ENCODE results near the gene FAM3A. TPM values are rescaled to one million over a fixed set of nuclear protein-coding genes. Genes with fewer than 3 reads are reported as not detected.

FAM3A gene
- total and polyA plus RNA-seq, 2 donors (not counting 1 experiment from before 2014, with no cell fraction given) = 17.3 to 30.2 TPM

- Histone ChIP-seq H3K27ac (ENCODE audit: insufficient read depth, low read length) (no peak overlapping the region), H3K9ac (ENCODE audit: insufficient read depth, low read length) (no peak overlapping the region), H3K4me1 (ENCODE audit: control insufficient read depth, extremely low read depth, insufficient read depth, low read length) (no peaks in the 10 kb centered on the region), H3K9me3 (ENCODE audit: control insufficient read depth, insufficient read depth, low read depth, low read length) (no peaks in the 10 kb centered on the region), H3K36me3 (ENCODE audit: control insufficient read depth, insufficient read depth, low read length) (no peaks in the 10 kb centered on the region), H3K79me2 (ENCODE audit: control insufficient read depth, insufficient read depth, low read length) (peaks cover 4% of the 10 kb centered on the region), H3K27me3 (ENCODE audit: control insufficient read depth, insufficient read depth, low read length) (no peaks in the 10 kb centered on the region), H4K20me1 (ENCODE audit: control insufficient read depth, extremely low read depth, insufficient read depth, low read length) (no peaks in the 10 kb centered on the region), H3K4me2 (ENCODE audit: extremely low read depth, insufficient read depth, low read length) (no peak overlapping the region), H3K4me3 (replicated peaks in 1 of 4; ENCODE audit: control extremely low read depth in 1 of 4, insufficient read depth in 1 of 4, low read depth in 3 of 4, low read length in 4 of 4) (no peak overlapping the region), H2AFZ (ENCODE audit: low read length) (no peak overlapping the region)
- DNase-seq (ENCODE audit: low read depth in 2 of 2) = no peak
- TF ChIP-seq EZH2 (IDR thresholded peaks at IDR 0.05; ENCODE audit: low read length, missing control alignments) = no peak
- TF ChIP-seq CTCF (conservative IDR thresholded peaks at IDR 0.05 in 1 of 2, IDR thresholded peaks at IDR 0.05 in 1 of 2; ENCODE audit: low read depth in 1 of 2, low read length in 2 of 2) = no peak
Observed at GRCh38 chrX:154511761-154512160, 4.3 kb downstream of the FAM3A start.

- no peak overlapping the region for H3K4me2 ChIP-seq (ENCODE audit: extremely low read depth, insufficient read depth, low read length)
- TF ChIP-seq EZH2 (IDR thresholded peaks at IDR 0.05; ENCODE audit: low read length, missing control alignments) = no peak
- TF ChIP-seq CTCF (conservative IDR thresholded peaks at IDR 0.05 in 1 of 2, IDR thresholded peaks at IDR 0.05 in 1 of 2; ENCODE audit: low read depth in 1 of 2, low read length in 2 of 2) = no peak
- H3K9ac ChIP-seq (ENCODE audit: insufficient read depth, low read length) = no peak overlapping the region
Observed at GRCh38 chrX:154509455-154509854, 6.6 kb downstream of the FAM3A start.

GRCh38 chrX:154508384-154508745 is 7.7 kb downstream of the FAM3A start:
- H3K4me1 ChIP-seq (ENCODE audit: control insufficient read depth, extremely low read depth, insufficient read depth, low read length) = peaks cover 3% of the 10 kb centered on the region
- H3K27me3 ChIP-seq (ENCODE audit: control insufficient read depth, insufficient read depth, low read length) = no peaks in the 10 kb centered on the region
- no peaks in the 10 kb centered on the region for H3K36me3 ChIP-seq (ENCODE audit: control insufficient read depth, insufficient read depth, low read length)
- no peaks in the 10 kb centered on the region for H3K9me3 ChIP-seq (ENCODE audit: control insufficient read depth, insufficient read depth, low read depth, low read length)
- no peak overlapping the region for H3K9ac ChIP-seq (ENCODE audit: insufficient read depth, low read length)
- no peaks in the 10 kb centered on the region for H3K79me2 ChIP-seq (ENCODE audit: control insufficient read depth, insufficient read depth, low read length)
- no peak overlapping the region for H3K4me3 ChIP-seq (replicated peaks in 1 of 4; ENCODE audit: control extremely low read depth in 1 of 4, insufficient read depth in 1 of 4, low read depth in 3 of 4, low read length in 4 of 4)
- no peaks in the 10 kb centered on the region for H4K20me1 ChIP-seq (ENCODE audit: control insufficient read depth, extremely low read depth, insufficient read depth, low read length)
- no peak for TF ChIP-seq EZH2 (IDR thresholded peaks at IDR 0.05; ENCODE audit: low read length, missing control alignments)
- TF ChIP-seq CTCF (conservative IDR thresholded peaks at IDR 0.05 in 1 of 2, IDR thresholded peaks at IDR 0.05 in 1 of 2; ENCODE audit: low read depth in 1 of 2, low read length in 2 of 2) = no peak
- no peak overlapping the region for H3K27ac ChIP-seq (ENCODE audit: insufficient read depth, low read length)
- H2AFZ ChIP-seq (ENCODE audit: low read length) = no peak overlapping the region
- no peak for DNase-seq (ENCODE audit: low read depth in 2 of 2)
- H3K4me2 ChIP-seq (ENCODE audit: extremely low read depth, insufficient read depth, low read length) = no peak overlapping the region

More at GRCh38 chrX:154509455-154509854, 6.6 kb downstream of the FAM3A start:
- H3K27ac ChIP-seq (ENCODE audit: insufficient read depth, low read length) = no peak overlapping the region
- DNase-seq (ENCODE audit: low read depth in 2 of 2) = no peak
- H3K79me2 ChIP-seq (ENCODE audit: control insufficient read depth, insufficient read depth, low read length) = no peaks in the 10 kb centered on the region
- H2AFZ ChIP-seq (ENCODE audit: low read length) = no peak overlapping the region
- H3K4me3 ChIP-seq (replicated peaks in 1 of 4; ENCODE audit: control extremely low read depth in 1 of 4, insufficient read depth in 1 of 4, low read depth in 3 of 4, low read length in 4 of 4) = no peak overlapping the region
- no peaks in the 10 kb centered on the region for H3K27me3 ChIP-seq (ENCODE audit: control insufficient read depth, insufficient read depth, low read length)
- no peaks in the 10 kb centered on the region for H4K20me1 ChIP-seq (ENCODE audit: control insufficient read depth, extremely low read depth, insufficient read depth, low read length)
- no peaks in the 10 kb centered on the region for H3K9me3 ChIP-seq (ENCODE audit: control insufficient read depth, insufficient read depth, low read depth, low read length)
- H3K4me1 ChIP-seq (ENCODE audit: control insufficient read depth, extremely low read depth, insufficient read depth, low read length) = peaks cover 3% of the 10 kb centered on the region
- H3K36me3 ChIP-seq (ENCODE audit: control insufficient read depth, insufficient read depth, low read length) = no peaks in the 10 kb centered on the region
